Measurements from ENCODE around the gene WDR90.

DNA sequence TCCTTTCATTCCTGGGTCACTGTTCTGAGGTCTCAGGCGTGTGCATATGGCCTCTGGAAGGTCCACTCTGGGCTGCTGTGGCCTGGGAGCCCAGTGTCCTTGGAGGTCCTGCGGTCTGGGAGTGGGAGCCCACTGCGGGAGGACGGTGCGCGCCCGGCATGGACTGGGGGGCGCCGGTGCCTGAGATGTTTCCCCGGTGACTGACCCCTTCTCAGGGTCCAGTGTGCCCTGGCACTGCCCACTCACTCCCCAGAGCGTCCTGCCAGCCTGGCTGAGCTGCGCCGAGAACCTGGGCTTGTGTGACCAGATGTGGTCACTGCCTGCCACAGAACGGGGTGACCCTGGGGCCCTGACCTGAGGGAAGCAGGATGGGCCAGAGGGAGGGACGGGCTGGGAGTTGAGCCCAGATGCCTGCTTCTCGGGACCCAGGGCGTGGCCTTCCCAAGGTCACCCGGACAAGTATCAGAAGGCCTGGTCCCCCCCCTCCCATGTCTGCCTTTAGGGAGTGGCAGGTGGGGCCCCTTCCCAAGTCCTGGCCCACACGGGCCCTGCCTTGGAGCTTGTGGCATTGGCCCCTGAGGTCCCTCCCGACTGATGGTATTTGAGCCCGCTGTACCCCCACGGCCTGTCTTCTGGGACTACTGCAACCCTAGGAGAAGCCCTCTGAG, 25.2 kb downstream of the WDR90 start:
- TF ChIP-seq, protein P1, sequence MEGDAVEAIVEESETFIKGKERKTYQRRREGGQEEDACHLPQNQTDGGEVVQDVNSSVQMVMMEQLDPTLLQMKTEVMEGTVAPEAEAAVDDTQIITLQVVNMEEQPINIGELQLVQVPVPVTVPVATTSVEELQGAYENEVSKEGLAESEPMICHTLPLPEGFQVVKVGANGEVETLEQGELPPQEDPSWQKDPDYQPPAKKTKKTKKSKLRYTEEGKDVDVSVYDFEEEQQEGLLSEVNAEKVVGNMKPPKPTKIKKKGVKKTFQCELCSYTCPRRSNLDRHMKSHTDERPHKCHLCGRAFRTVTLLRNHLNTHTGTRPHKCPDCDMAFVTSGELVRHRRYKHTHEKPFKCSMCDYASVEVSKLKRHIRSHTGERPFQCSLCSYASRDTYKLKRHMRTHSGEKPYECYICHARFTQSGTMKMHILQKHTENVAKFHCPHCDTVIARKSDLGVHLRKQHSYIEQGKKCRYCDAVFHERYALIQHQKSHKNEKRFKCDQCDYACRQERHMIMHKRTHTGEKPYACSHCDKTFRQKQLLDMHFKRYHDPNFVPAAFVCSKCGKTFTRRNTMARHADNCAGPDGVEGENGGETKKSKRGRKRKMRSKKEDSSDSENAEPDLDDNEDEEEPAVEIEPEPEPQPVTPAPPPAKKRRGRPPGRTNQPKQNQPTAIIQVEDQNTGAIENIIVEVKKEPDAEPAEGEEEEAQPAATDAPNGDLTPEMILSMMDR (IDR thresholded peaks at IDR 0.05; ENCODE audit: poor library complexity, severe bottlenecking) = no peak
- TF ChIP-seq EZH2 (IDR thresholded peaks at IDR 0.05; ENCODE audit: borderline replicate concordance, insufficient read depth, low read length, poor library complexity, severe bottlenecking) = no peak
- TF ChIP-seq TAF1 (IDR thresholded peaks at IDR 0.05; ENCODE audit: low read depth) = no peak
- TF ChIP-seq POLR2AphosphoS5 (IDR thresholded peaks at IDR 0.05) = no peak
- no peak for TF ChIP-seq EP300 (conservative IDR thresholded peaks at IDR 0.05; ENCODE audit: poor library complexity, severe bottlenecking)
- TF ChIP-seq, protein P2, sequence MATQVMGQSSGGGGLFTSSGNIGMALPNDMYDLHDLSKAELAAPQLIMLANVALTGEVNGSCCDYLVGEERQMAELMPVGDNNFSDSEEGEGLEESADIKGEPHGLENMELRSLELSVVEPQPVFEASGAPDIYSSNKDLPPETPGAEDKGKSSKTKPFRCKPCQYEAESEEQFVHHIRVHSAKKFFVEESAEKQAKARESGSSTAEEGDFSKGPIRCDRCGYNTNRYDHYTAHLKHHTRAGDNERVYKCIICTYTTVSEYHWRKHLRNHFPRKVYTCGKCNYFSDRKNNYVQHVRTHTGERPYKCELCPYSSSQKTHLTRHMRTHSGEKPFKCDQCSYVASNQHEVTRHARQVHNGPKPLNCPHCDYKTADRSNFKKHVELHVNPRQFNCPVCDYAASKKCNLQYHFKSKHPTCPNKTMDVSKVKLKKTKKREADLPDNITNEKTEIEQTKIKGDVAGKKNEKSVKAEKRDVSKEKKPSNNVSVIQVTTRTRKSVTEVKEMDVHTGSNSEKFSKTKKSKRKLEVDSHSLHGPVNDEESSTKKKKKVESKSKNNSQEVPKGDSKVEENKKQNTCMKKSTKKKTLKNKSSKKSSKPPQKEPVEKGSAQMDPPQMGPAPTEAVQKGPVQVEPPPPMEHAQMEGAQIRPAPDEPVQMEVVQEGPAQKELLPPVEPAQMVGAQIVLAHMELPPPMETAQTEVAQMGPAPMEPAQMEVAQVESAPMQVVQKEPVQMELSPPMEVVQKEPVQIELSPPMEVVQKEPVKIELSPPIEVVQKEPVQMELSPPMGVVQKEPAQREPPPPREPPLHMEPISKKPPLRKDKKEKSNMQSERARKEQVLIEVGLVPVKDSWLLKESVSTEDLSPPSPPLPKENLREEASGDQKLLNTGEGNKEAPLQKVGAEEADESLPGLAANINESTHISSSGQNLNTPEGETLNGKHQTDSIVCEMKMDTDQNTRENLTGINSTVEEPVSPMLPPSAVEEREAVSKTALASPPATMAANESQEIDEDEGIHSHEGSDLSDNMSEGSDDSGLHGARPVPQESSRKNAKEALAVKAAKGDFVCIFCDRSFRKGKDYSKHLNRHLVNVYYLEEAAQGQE (IDR thresholded peaks at IDR 0.05; ENCODE audit: borderline replicate concordance) = no peak
- TF ChIP-seq MXI1 (conservative IDR thresholded peaks at IDR 0.05; ENCODE audit: poor library complexity, severe bottlenecking) = no peak
- no peak for TF ChIP-seq SMC3 (conservative IDR thresholded peaks at IDR 0.05; ENCODE audit: poor library complexity)

Measured in neural cell (in vitro differentiated cells).